PFSK-1 (cell line): ENCODE results near the gene LORICRIN.

ENCODE experiments used
- FOXP2 ChIP-seq: optimal IDR thresholded peaks from 2 replicates; pipeline ENCODE3; 2011; ENCODE audit warnings: borderline replicate concordance, control low read depth, inconsistent platforms; ENCODE audit not compliant: insufficient read depth; ENCODE audit errors: extremely low read length, extremely low read depth
- POLR2AphosphoS5 ChIP-seq: IDR thresholded peaks from 2 replicates; pipeline ENCODE4 v1.6.1; 2012; ENCODE audit warnings: low read depth, mild to moderate bottlenecking, control low read depth, low read length, moderate library complexity
- REST ChIP-seq, 2 experiments: IDR thresholded peaks; 2 replicates each; pipeline versions ENCODE4 v1.6.1 to v1.8.0; 2011 to 2012; ENCODE audit warnings: low read depth in 2 of 2, low read length in 2 of 2, control low read depth in 1 of 2, inconsistent platforms in 1 of 2, mild to moderate bottlenecking in 1 of 2, moderate library complexity in 1 of 2; ENCODE audit not compliant: insufficient read depth in 1 of 2
- SIN3A ChIP-seq: IDR thresholded peaks from 2 replicates; pipeline ENCODE4 v1.6.1; 2012; ENCODE audit warnings: mild to moderate bottlenecking, low read length, moderate library complexity, borderline replicate concordance; ENCODE audit not compliant: insufficient read depth
- TAF1 ChIP-seq: IDR thresholded peaks from 2 replicates; pipeline ENCODE4 v1.6.1; 2012; ENCODE audit warnings: low read length, control low read depth, borderline replicate concordance; ENCODE audit not compliant: insufficient read depth

LORICRIN gene

GRCh38 chr1:153265457-153265856 is 6.0 kb downstream of the LORICRIN start:
- no peak for TF ChIP-seq TAF1
- TF ChIP-seq REST (IDR thresholded peaks at IDR 0.05; ENCODE audit: insufficient read depth in 1 of 2, low read depth in 2 of 2, low read length in 2 of 2) = no peak
- TF ChIP-seq FOXP2 = no peak
- no peak for TF ChIP-seq SIN3A
- TF ChIP-seq POLR2AphosphoS5 = no peak

DNA sequence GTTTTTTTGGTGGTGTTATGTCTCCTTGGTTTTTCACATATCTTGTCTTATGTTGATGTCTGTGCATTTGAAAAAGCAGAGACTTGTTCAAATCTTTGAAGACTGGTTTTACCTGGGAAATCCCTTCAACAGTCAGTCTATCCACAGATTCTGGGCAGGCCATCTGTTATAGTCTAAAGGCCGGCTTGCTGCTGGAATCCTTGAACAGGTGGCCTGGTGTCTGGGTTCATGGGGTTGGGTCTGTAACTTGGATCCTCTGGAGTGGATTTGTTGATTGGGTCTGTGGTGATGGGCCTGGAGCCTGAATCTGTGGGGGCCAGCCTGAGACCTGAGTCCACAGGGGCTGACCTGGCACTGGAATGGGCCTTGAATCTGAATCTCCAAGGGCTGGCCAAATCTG is 12.2 kb downstream of the LORICRIN start:
- TF ChIP-seq FOXP2 (no peak), SIN3A (no peak), REST (IDR thresholded peaks at IDR 0.05; ENCODE audit: insufficient read depth in 1 of 2, low read depth in 2 of 2, low read length in 2 of 2) (no peak), TAF1 (no peak), POLR2AphosphoS5 (no peak)

DNA sequence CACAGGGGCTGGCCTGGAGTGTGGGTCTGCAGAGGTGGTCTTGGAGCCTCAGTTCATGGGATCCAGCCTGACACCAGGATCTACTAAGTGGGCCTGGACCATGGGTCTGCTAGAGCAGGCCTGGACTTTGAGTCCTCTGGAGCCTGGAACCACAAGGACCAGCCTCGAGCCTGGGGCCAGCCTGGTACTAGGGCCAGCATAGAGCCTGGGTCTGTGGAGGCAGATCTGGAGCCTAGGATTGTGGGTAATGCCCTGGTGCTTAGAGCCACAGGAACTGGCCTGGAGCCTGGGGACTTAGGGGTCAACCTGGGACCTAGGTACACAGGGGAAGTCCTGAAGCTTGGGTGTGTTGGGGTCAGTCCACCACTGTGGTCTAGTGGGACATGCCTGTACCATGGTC is 12.7 kb downstream of the LORICRIN start:
- no peak for TF ChIP-seq REST (IDR thresholded peaks at IDR 0.05; ENCODE audit: insufficient read depth in 1 of 2, low read depth in 2 of 2, low read length in 2 of 2)
- no peak for TF ChIP-seq POLR2AphosphoS5
- TF ChIP-seq TAF1 = no peak
- no peak for TF ChIP-seq FOXP2
- no peak for TF ChIP-seq SIN3A

GRCh38 chr1:153277852-153278251 is 18.4 kb downstream of the LORICRIN start:
- TF ChIP-seq POLR2AphosphoS5 = no peak
- TF ChIP-seq FOXP2 = no peak
- TF ChIP-seq REST (IDR thresholded peaks at IDR 0.05; ENCODE audit: insufficient read depth in 1 of 2, low read depth in 2 of 2, low read length in 2 of 2) = no peak
- TF ChIP-seq TAF1 = no peak
